ENCODE measurements around the gene SRRT.
"Not testable (repeated sequence)": the region's sequence is repeated elsewhere in the genome, so short reads cannot be mapped to it uniquely, and the experiment has no call there.

GRCh38 chr7:100910443-100910842, 35.5 kb downstream of the SRRT start:
- TF ChIP-seq CTCF (tag by site-specific recombination; IDR thresholded peaks at IDR 0.05); ZNF707 (tag by site-specific recombination; IDR thresholded peaks at IDR 0.05); ZBTB8A (tag by site-specific recombination; IDR thresholded peaks at IDR 0.05); ZNF274 (IDR thresholded peaks at IDR 0.05; ENCODE audit: low read length); ZNF274 (tag by site-specific recombination; IDR thresholded peaks at IDR 0.05; ENCODE audit: borderline replicate concordance); EGR2 (tag by site-specific recombination; IDR thresholded peaks at IDR 0.05; ENCODE audit: low read depth); ZBTB21 (tag by site-specific recombination; IDR thresholded peaks at IDR 0.05); ZNF530 (tag by site-specific recombination; IDR thresholded peaks at IDR 0.05; ENCODE audit: low read depth); ZNF24 (tag by site-specific recombination; IDR thresholded peaks at IDR 0.05); ZNF280C (tag by site-specific recombination; IDR thresholded peaks at IDR 0.05); MEIS1 (CRISPR knock-in tag; IDR thresholded peaks at IDR 0.05; ENCODE audit: borderline replicate concordance); ZNF501 (tag by site-specific recombination; IDR thresholded peaks at IDR 0.05): not testable (repeated sequence)

Measured in HEK293 (cell line).